C4-2B (cell line): ENCODE results near the gene CCDC13.

Source experiments
- H3K27ac ChIP-seq: fragments of 450-650 bp; 2 replicates; pipeline ENCODE4 v1.5.1; 2017
- CTCF ChIP-seq: fragments of 450-650 bp; conservative IDR thresholded peaks from 2 replicates; pipeline ENCODE4 v1.5.1; 2017; ENCODE audit warnings: mild to moderate bottlenecking
- ZFX ChIP-seq: fragments of 450-650 bp; IDR thresholded peaks from 2 replicates; pipeline ENCODE4 v1.6.1; 2017

CCDC13 gene

DNA sequence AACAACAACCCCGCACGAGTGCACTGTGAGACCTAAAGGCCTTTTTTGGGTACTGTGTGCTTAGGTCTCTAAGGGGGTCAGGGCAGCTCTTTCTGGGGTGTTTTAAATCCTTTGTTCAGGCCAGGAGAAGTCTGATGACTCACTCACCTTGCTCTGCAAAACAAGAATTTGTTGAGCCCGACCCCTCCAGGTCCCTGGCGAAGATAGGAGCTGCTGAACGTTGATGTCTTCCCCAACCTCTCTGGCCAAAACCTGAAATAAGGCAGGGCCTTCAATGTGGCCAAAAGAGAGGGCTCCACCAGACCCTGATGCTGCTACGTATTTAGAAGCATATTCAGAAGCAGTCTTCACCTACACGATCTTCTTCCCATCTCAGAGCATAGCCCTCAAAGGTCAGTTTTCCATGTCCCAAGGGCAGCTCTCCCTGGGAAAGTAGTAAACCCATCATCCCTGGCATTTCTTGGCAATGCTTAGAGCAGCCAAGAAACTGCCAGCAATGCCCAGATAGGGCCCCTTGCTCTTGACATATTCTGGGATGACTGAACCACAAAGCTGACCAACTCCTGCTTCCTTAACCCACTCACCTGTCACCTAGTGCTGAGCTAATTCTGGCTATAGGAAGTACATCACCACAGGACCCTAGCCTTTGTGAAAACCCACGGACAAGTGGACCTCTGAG lies 27.1 kb downstream of the CCDC13 start:
- no peak for TF ChIP-seq ZFX
- no peak for TF ChIP-seq CTCF
- H3K27ac ChIP-seq = peak overlapping the region; percentile 51

- no peak overlapping the region for H3K27ac ChIP-seq
- TF ChIP-seq CTCF = no peak
- TF ChIP-seq ZFX = no peak
These were observed 27.7 kb downstream of the CCDC13 start for GRCh38 chr3:42745291-42745745.

GRCh38 chr3:42743204-42743995 lies 29.7 kb downstream of the CCDC13 start:
- TF ChIP-seq ZFX = no peak
- TF ChIP-seq CTCF = no peak
- no peak overlapping the region for H3K27ac ChIP-seq

GRCh38 chr3:42742688-42743087 lies 30.4 kb downstream of the CCDC13 start:
- no peak for TF ChIP-seq ZFX
- TF ChIP-seq CTCF = no peak
- H3K27ac ChIP-seq = no peak overlapping the region

- no peak for TF ChIP-seq ZFX
- TF ChIP-seq CTCF = no peak
- H3K27ac ChIP-seq = no peak overlapping the region
These were observed 30.8 kb downstream of the CCDC13 start for GRCh38 chr3:42742259-42742658.

GRCh38 chr3:42741796-42742195 lies 31.3 kb downstream of the CCDC13 start:
- H3K27ac ChIP-seq = no peak overlapping the region
- TF ChIP-seq CTCF (no peak), ZFX (no peak)
